ENCODE measurements around the gene TRIM2. TPM values are rescaled to one million over a fixed set of nuclear protein-coding genes. Genes with fewer than 3 reads are reported as not detected.

Gene TRIM2
- total and polyA plus RNA-seq, 2 of the 8 experiments (the other 6 are each of a cell fraction or from before 2014, with no cell fraction given) = 34.0 to 59.8 TPM

DNA sequence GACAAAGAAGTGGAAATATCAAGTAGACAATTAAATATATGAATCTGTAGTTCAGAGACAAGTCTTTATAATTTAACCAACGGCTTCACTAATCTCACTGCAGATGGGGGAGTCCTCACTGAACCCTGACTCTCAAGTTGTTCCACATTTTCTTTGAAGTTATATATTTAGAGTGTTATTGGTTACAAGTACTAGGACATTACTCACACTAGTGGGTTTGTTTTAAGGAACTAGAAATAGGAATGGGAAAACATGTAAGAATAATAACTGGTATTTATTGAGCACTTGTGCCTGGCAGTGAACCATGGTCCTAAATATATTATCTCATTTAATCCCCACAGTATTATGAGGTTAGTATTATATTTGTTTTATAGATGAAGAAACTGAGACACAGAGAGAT lies 162.2 kb downstream of the TRIM2 start:
- no peak overlapping the region for H4K91ac ChIP-seq (replicated peaks; ENCODE audit: insufficient read length, low read length)
- no peaks in the 10 kb centered on the region for H3K79me2 ChIP-seq (ENCODE audit: control insufficient read depth in 1 of 2, insufficient read depth in 2 of 2, low read length in 2 of 2)
- H2BK12ac ChIP-seq (ENCODE audit: low read depth, low read length) = no peak overlapping the region
- H2AK5ac ChIP-seq (ENCODE audit: low read depth, low read length) = no peak overlapping the region
- no peak overlapping the region for H2BK20ac ChIP-seq (ENCODE audit: low read length)
- peaks cover 0 to 29% (median 10%) of the 10 kb centered on the region in 4 experiments; a peak in 6 of 8 replicates for H3K36me3 ChIP-seq (ENCODE audit: control insufficient read depth in 2 of 4, insufficient read depth in 4 of 4, low read length in 3 of 4)
- H3K23ac ChIP-seq (ENCODE audit: insufficient read length) = no peak overlapping the region
- no peak overlapping the region for H3K56ac ChIP-seq (replicated peaks; ENCODE audit: insufficient read length, low read depth, low read length)
- no peak overlapping the region for H2AFZ ChIP-seq (ENCODE audit: low read length)
- no peak overlapping the region for H3K4me3 ChIP-seq (ENCODE audit: extremely low read depth in 1 of 4, insufficient read depth in 2 of 4, low read depth in 3 of 4, low read length in 4 of 4)
- H3K4me2 ChIP-seq (ENCODE audit: insufficient read depth in 1 of 2, low read depth in 2 of 2, low read length in 2 of 2) = no peak overlapping the region
- H2BK15ac ChIP-seq (ENCODE audit: low read length) = no peak overlapping the region
- no peak overlapping the region for H2BK5ac ChIP-seq (ENCODE audit: low read depth, low read length)
- no peak overlapping the region for H4K8ac ChIP-seq (ENCODE audit: extremely low read depth, insufficient read depth, low read length)
- no peak for DNase-seq (ENCODE audit: low read depth in 1 of 2, low spot score in 2 of 2)
- ChIA-PET POLR2A (ENCODE audit: partially characterized antibody) (no interaction called here), CTCF (ENCODE audit: partially characterized antibody) (interaction anchor here (0.8 kb wide), 1 partner anchor 384 kb away, joined by 3 read pairs; no protein-coding TSS in a partner anchor)
- H3K27ac ChIP-seq (ENCODE audit: low read depth, low read length) = no peak overlapping the region
- peaks cover 0 to 2% of the 10 kb centered on the region in 2 experiments for H4K20me1 ChIP-seq (replicated peaks in 1 of 2; ENCODE audit: control insufficient read depth in 1 of 2, insufficient read depth in 2 of 2, low read length in 2 of 2)
- no peak overlapping the region for H4K5ac ChIP-seq (ENCODE audit: insufficient read length, low read depth, low read length)
- no peak overlapping the region for H3K9ac ChIP-seq (replicated peaks in 1 of 4; ENCODE audit: extremely low read depth in 1 of 4, low read depth in 3 of 4, low read length in 3 of 4)
- no peak overlapping the region for H2BK120ac ChIP-seq (replicated peaks; ENCODE audit: low read depth, low read length)
- H3K27me3 ChIP-seq (replicated peaks in 1 of 4; ENCODE audit: control insufficient read depth in 3 of 4, extremely low read depth in 1 of 4, insufficient read depth in 3 of 4, low read length in 3 of 4) = no peaks in the 10 kb centered on the region
- no peaks in the 10 kb centered on the region; the same call in 1 of the 2 replicates for H3K23me2 ChIP-seq (ENCODE audit: low read depth, low read length)
- H3K9me3 ChIP-seq (ENCODE audit: insufficient read depth in 2 of 2, low read depth in 1 of 2, low read length in 1 of 2) = no peaks in the 10 kb centered on the region
- no peak for FAIRE-seq
- H3K4ac ChIP-seq (replicated peaks; ENCODE audit: insufficient read length, low read depth, low read length) = no peak overlapping the region
- H3K14ac ChIP-seq (ENCODE audit: insufficient read length) = no peak overlapping the region
- WGBS, 2 experiments (ENCODE audit: extremely low coverage in 1 of 2, insufficient coverage in 1 of 2, insufficient read length in 1 of 2, insufficient replicate concordance in 2 of 2, low coverage in 1 of 2, low lambda C conversion rate in 2 of 2, missing lambda C conversion rate in 1 of 2) = 100% methylated on average over 1 of the region's 1 CpG; no CpG with 5 or more reads in 1 of the 2 experiments
- H3K4me1 ChIP-seq (replicated peaks in 1 of 4; ENCODE audit: control insufficient read depth in 3 of 4, insufficient read depth in 4 of 4, low read length in 3 of 4) = no peaks in the 10 kb centered on the region
- no peak overlapping the region for H3K18ac ChIP-seq (ENCODE audit: extremely low read depth, low read length)
- no peaks in the 10 kb centered on the region for H3K79me1 ChIP-seq (ENCODE audit: low read depth, low read length)
- TF ChIP-seq JUN (IDR thresholded peaks at IDR 0.05; ENCODE audit: low read depth, low read length) (no peak), BRCA1 (IDR thresholded peaks at IDR 0.05; ENCODE audit: low read depth, low read length) (no peak), SIRT6 (IDR thresholded peaks at IDR 0.05; ENCODE audit: low read length) (no peak), CHD1 (IDR thresholded peaks at IDR 0.05; ENCODE audit: low read depth, low read length) (no peak), GABPA (IDR thresholded peaks at IDR 0.05; ENCODE audit: borderline replicate concordance, insufficient read depth, low read length) (no peak), CHD2 (IDR thresholded peaks at IDR 0.05; ENCODE audit: low read length) (no peak)
- TF ChIP-seq, protein P1, sequence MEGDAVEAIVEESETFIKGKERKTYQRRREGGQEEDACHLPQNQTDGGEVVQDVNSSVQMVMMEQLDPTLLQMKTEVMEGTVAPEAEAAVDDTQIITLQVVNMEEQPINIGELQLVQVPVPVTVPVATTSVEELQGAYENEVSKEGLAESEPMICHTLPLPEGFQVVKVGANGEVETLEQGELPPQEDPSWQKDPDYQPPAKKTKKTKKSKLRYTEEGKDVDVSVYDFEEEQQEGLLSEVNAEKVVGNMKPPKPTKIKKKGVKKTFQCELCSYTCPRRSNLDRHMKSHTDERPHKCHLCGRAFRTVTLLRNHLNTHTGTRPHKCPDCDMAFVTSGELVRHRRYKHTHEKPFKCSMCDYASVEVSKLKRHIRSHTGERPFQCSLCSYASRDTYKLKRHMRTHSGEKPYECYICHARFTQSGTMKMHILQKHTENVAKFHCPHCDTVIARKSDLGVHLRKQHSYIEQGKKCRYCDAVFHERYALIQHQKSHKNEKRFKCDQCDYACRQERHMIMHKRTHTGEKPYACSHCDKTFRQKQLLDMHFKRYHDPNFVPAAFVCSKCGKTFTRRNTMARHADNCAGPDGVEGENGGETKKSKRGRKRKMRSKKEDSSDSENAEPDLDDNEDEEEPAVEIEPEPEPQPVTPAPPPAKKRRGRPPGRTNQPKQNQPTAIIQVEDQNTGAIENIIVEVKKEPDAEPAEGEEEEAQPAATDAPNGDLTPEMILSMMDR (IDR thresholded peaks at IDR 0.05; ENCODE audit: control extremely low read depth in 1 of 3, insufficient read depth in 1 of 3, low read depth in 1 of 3, low read length in 3 of 3) = no peak
- TF ChIP-seq, protein P2, sequence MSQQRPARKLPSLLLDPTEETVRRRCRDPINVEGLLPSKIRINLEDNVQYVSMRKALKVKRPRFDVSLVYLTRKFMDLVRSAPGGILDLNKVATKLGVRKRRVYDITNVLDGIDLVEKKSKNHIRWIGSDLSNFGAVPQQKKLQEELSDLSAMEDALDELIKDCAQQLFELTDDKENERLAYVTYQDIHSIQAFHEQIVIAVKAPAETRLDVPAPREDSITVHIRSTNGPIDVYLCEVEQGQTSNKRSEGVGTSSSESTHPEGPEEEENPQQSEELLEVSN (IDR thresholded peaks at IDR 0.05) = no peak
